ENCODE measurements around the gene C2CD3.

Gene C2CD3

GRCh38 chr11:74010306-74011300 is 160.2 kb downstream of the C2CD3 start:
- DNase-seq (ENCODE audit: low read depth in 1 of 2, low spot score in 1 of 2), result no peak
- TF ChIP-seq SPI1 (IDR thresholded peaks at IDR 0.05; ENCODE audit: borderline replicate concordance, low read depth) (no peak; the same call in 1 of the 2 replicates), GABPA (IDR thresholded peaks at IDR 0.05; ENCODE audit: low read depth) (no peak), POLR2AphosphoS5 (IDR thresholded peaks at IDR 0.05; ENCODE audit: low read depth) (no peak)
- TF ChIP-seq, protein P1, sequence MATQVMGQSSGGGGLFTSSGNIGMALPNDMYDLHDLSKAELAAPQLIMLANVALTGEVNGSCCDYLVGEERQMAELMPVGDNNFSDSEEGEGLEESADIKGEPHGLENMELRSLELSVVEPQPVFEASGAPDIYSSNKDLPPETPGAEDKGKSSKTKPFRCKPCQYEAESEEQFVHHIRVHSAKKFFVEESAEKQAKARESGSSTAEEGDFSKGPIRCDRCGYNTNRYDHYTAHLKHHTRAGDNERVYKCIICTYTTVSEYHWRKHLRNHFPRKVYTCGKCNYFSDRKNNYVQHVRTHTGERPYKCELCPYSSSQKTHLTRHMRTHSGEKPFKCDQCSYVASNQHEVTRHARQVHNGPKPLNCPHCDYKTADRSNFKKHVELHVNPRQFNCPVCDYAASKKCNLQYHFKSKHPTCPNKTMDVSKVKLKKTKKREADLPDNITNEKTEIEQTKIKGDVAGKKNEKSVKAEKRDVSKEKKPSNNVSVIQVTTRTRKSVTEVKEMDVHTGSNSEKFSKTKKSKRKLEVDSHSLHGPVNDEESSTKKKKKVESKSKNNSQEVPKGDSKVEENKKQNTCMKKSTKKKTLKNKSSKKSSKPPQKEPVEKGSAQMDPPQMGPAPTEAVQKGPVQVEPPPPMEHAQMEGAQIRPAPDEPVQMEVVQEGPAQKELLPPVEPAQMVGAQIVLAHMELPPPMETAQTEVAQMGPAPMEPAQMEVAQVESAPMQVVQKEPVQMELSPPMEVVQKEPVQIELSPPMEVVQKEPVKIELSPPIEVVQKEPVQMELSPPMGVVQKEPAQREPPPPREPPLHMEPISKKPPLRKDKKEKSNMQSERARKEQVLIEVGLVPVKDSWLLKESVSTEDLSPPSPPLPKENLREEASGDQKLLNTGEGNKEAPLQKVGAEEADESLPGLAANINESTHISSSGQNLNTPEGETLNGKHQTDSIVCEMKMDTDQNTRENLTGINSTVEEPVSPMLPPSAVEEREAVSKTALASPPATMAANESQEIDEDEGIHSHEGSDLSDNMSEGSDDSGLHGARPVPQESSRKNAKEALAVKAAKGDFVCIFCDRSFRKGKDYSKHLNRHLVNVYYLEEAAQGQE (IDR thresholded peaks at IDR 0.05; ENCODE audit: insufficient replicate concordance, low read depth), result no peak
- TF ChIP-seq, protein P2, sequence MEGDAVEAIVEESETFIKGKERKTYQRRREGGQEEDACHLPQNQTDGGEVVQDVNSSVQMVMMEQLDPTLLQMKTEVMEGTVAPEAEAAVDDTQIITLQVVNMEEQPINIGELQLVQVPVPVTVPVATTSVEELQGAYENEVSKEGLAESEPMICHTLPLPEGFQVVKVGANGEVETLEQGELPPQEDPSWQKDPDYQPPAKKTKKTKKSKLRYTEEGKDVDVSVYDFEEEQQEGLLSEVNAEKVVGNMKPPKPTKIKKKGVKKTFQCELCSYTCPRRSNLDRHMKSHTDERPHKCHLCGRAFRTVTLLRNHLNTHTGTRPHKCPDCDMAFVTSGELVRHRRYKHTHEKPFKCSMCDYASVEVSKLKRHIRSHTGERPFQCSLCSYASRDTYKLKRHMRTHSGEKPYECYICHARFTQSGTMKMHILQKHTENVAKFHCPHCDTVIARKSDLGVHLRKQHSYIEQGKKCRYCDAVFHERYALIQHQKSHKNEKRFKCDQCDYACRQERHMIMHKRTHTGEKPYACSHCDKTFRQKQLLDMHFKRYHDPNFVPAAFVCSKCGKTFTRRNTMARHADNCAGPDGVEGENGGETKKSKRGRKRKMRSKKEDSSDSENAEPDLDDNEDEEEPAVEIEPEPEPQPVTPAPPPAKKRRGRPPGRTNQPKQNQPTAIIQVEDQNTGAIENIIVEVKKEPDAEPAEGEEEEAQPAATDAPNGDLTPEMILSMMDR (IDR thresholded peaks at IDR 0.05; ENCODE audit: insufficient read depth, low read length), result no peak
- Histone ChIP-seq H3K27me3 (ENCODE audit: insufficient read depth, poor library complexity, severe bottlenecking) (no peaks in the 10 kb centered on the region), H3K4me3 (replicated peaks; ENCODE audit: insufficient read depth, low read length) (no peak overlapping the region), H3K27ac (replicated peaks) (no peak overlapping the region)

- no peak for TF ChIP-seq POLR2AphosphoS5 (IDR thresholded peaks at IDR 0.05; ENCODE audit: low read depth)
- TF ChIP-seq SPI1 (IDR thresholded peaks at IDR 0.05; ENCODE audit: borderline replicate concordance, low read depth), result no peak
- no peak for TF ChIP-seq GABPA (IDR thresholded peaks at IDR 0.05; ENCODE audit: low read depth)
- TF ChIP-seq, protein P1 (IDR thresholded peaks at IDR 0.05; ENCODE audit: insufficient replicate concordance, low read depth), result no peak
- TF ChIP-seq, protein P2 (IDR thresholded peaks at IDR 0.05; ENCODE audit: insufficient read depth, low read length), result no peak
- no peak overlapping the region for H3K27ac ChIP-seq (replicated peaks)
- DNase-seq (ENCODE audit: low read depth in 1 of 2, low spot score in 1 of 2), result no peak
Measured at GRCh38 chr11:74009675-74010305, 161.0 kb downstream of the C2CD3 start.

GRCh38 chr11:74009230-74009547 is 161.6 kb downstream of the C2CD3 start:
- TF ChIP-seq, protein P1 (IDR thresholded peaks at IDR 0.05; ENCODE audit: insufficient replicate concordance, low read depth), result no peak
- TF ChIP-seq GABPA (IDR thresholded peaks at IDR 0.05; ENCODE audit: low read depth), result no peak
- no peak for TF ChIP-seq SPI1 (IDR thresholded peaks at IDR 0.05; ENCODE audit: borderline replicate concordance, low read depth)
- TF ChIP-seq, protein P2 (IDR thresholded peaks at IDR 0.05; ENCODE audit: insufficient read depth, low read length), result no peak
- Histone ChIP-seq H3K27me3 (ENCODE audit: insufficient read depth, poor library complexity, severe bottlenecking) (no peaks in the 10 kb centered on the region), H3K27ac (replicated peaks) (no peak overlapping the region), H3K4me3 (replicated peaks; ENCODE audit: insufficient read depth, low read length) (no peak overlapping the region)
- DNase-seq (ENCODE audit: low read depth in 1 of 2, low spot score in 1 of 2), result no peak

More at GRCh38 chr11:74009675-74010305, 161.0 kb downstream of the C2CD3 start:
- H3K4me3 ChIP-seq (replicated peaks; ENCODE audit: insufficient read depth, low read length), result no peak overlapping the region
- no peaks in the 10 kb centered on the region for H3K27me3 ChIP-seq (ENCODE audit: insufficient read depth, poor library complexity, severe bottlenecking)

Data from HL-60 (cell line).